Neuronal stem cell (in vitro differentiated cells): Measurements from ENCODE around the gene RAB11FIP3.

Experiments
- DNase-seq: peaks from one replicate; pipeline ENCODE4 v3.0.0-alpha.2; 2013; ENCODE audit warnings: low spot score
- H2AFZ ChIP-seq: one replicate; pipeline ENCODE4 v1.6.1; 2013; ENCODE audit warnings: mild to moderate bottlenecking, low read length, inconsistent platforms
- H2AK5ac ChIP-seq: 2 replicates; pipeline ENCODE4 v1.6.1; 2013; ENCODE audit warnings: low read depth, mild to moderate bottlenecking, inconsistent platforms, low read length, moderate library complexity, mixed read lengths
- H2BK120ac ChIP-seq: 2 replicates; pipeline ENCODE4 v1.6.1; 2013; ENCODE audit warnings: low read depth, mild to moderate bottlenecking, inconsistent platforms, low read length, moderate library complexity, mixed read lengths
- H2BK12ac ChIP-seq: one replicate; pipeline ENCODE4 v1.6.1; 2013; ENCODE audit warnings: low read length, inconsistent platforms
- H2BK15ac ChIP-seq: 2 replicates; pipeline ENCODE4 v1.6.1; 2013; ENCODE audit warnings: mild to moderate bottlenecking, low read length, inconsistent platforms, mixed read lengths
- H2BK5ac ChIP-seq: one replicate; pipeline ENCODE4 v1.6.1; 2013; ENCODE audit warnings: inconsistent platforms, mild to moderate bottlenecking, low read length, moderate library complexity
- H3K14ac ChIP-seq: one replicate; pipeline ENCODE4 v1.6.1; 2013; ENCODE audit warnings: low read length, inconsistent platforms
- H3K18ac ChIP-seq: 2 replicates; pipeline ENCODE4 v1.6.1; 2013; ENCODE audit warnings: low read length, inconsistent platforms
- H3K23ac ChIP-seq: 2 replicates; pipeline ENCODE4 v1.6.1; 2013; ENCODE audit warnings: low read depth, mild to moderate bottlenecking, mixed read lengths, low read length, inconsistent platforms; ENCODE audit not compliant: poor library complexity
- H3K27ac ChIP-seq: replicated peaks from 3 replicates; pipeline ENCODE4 v1.5.1; 2013; ENCODE audit warnings: low read length, inconsistent platforms
- H3K27me3 ChIP-seq, 3 experiments: 2 replicates each; pipeline ENCODE4 v1.6.1; 2013; ENCODE audit warnings: low read length in 3 of 3, mild to moderate bottlenecking in 2 of 3, inconsistent platforms in 1 of 3, low read depth in 1 of 3, mixed read lengths in 1 of 3, moderate library complexity in 1 of 3; ENCODE audit not compliant: control insufficient read depth in 3 of 3, insufficient read depth in 3 of 3
- H3K36me3 ChIP-seq, 2 donors: replicated peaks in 1 of 2; 2 replicates each; pipeline ENCODE4 v1.6.1; 2013; ENCODE audit warnings: low read length in 2 of 2; ENCODE audit not compliant: control insufficient read depth in 2 of 2, insufficient read depth in 2 of 2
- H3K4ac ChIP-seq: 2 replicates; pipeline ENCODE4 v1.6.1; 2013; ENCODE audit warnings: inconsistent platforms, mild to moderate bottlenecking, low read length, moderate library complexity
- H3K4me1 ChIP-seq, 2 donors: 1 replicate in 1 of 2; 2 replicates in 1 of 2; pipeline ENCODE4 v1.6.1; 2013; ENCODE audit warnings: low read length in 2 of 2, low read depth in 1 of 2; ENCODE audit not compliant: control insufficient read depth in 2 of 2, insufficient read depth in 1 of 2
- H3K4me2 ChIP-seq: one replicate; pipeline ENCODE4 v1.6.1; 2013; ENCODE audit warnings: mild to moderate bottlenecking, low read length, inconsistent platforms; ENCODE audit not compliant: insufficient read depth, poor library complexity, severe bottlenecking
- H3K4me3 ChIP-seq, 2 donors: 2 replicates each; pipeline ENCODE4 v1.5.1; 2013; ENCODE audit warnings: low read length in 2 of 2, mild to moderate bottlenecking in 2 of 2, inconsistent platforms in 1 of 2, moderate library complexity in 1 of 2
- H3K79me1 ChIP-seq: one replicate; pipeline ENCODE4 v1.6.1; 2013; ENCODE audit warnings: low read depth, mild to moderate bottlenecking, inconsistent platforms, low read length, moderate library complexity
- H3K9ac ChIP-seq: one replicate; pipeline ENCODE4 v1.6.1; 2013; ENCODE audit warnings: mild to moderate bottlenecking, low read depth, low read length, inconsistent platforms; ENCODE audit not compliant: poor library complexity
- H3K9me3 ChIP-seq, 2 donors: replicated peaks in 1 of 2; 2 replicates each; pipeline versions ENCODE3 to v1.6.1; 2013; ENCODE audit warnings: low read length in 2 of 2, mild to moderate bottlenecking in 2 of 2, inconsistent platforms in 1 of 2, low read depth in 1 of 2, mixed read lengths in 1 of 2, moderate library complexity in 1 of 2; ENCODE audit not compliant: control insufficient read depth in 2 of 2, insufficient read depth in 1 of 2
- H4K8ac ChIP-seq: one replicate; pipeline ENCODE4 v1.6.1; 2013; ENCODE audit warnings: low read depth, mild to moderate bottlenecking, inconsistent platforms, low read length, moderate library complexity
- H4K91ac ChIP-seq: one replicate; pipeline ENCODE4 v1.6.1; 2013; ENCODE audit warnings: low read length, low read depth, mild to moderate bottlenecking, inconsistent platforms; ENCODE audit not compliant: poor library complexity
- WGBS, 2 donors: extraction: QIAGEN DNeasy Blood & Tissue Kit; methylation state at CpG; one replicate each; pipeline ENCODE4 v1.1.7; 2013; ENCODE audit warnings: missing lambda C conversion rate in 2 of 2, mixed read lengths in 1 of 2; ENCODE audit not compliant: insufficient read length in 2 of 2, insufficient replicate concordance in 1 of 2; ENCODE audit errors: extremely low coverage in 2 of 2; 5-methylcytosine and 5-hydroxymethylcytosine counted together

The RAB11FIP3 gene

GRCh38 chr16:459761-460160 is 34.3 kb downstream of the RAB11FIP3 start:
- no peak overlapping the region for H2BK5ac ChIP-seq
- no peak overlapping the region for H2BK15ac ChIP-seq
- H3K14ac ChIP-seq = no peak overlapping the region
- H4K8ac ChIP-seq = no peak overlapping the region
- H3K4ac ChIP-seq = no peak overlapping the region
- H3K27me3 ChIP-seq = no peaks in the 10 kb centered on the region
- peaks cover 7 to 8% of the 10 kb centered on the region in 2 donors for H3K4me1 ChIP-seq
- no peak overlapping the region for H3K4me2 ChIP-seq
- WGBS, 2 donors = no CpG with 5 or more reads among the region's 7 CpGs
- no peak overlapping the region for H2BK120ac ChIP-seq
- H3K9me3 ChIP-seq = no peaks in the 10 kb centered on the region
- DNase-seq = no peak
- peaks cover 11 to 49% of the 10 kb centered on the region in 2 donors for H3K36me3 ChIP-seq
- no peak overlapping the region for H3K27ac ChIP-seq
- H3K4me3 ChIP-seq = no peak overlapping the region
- no peak overlapping the region for H4K91ac ChIP-seq
- no peak overlapping the region for H2AK5ac ChIP-seq
- H3K23ac ChIP-seq = no peak overlapping the region
- H3K9ac ChIP-seq = no peak overlapping the region
- peaks cover 11% of the 10 kb centered on the region for H3K79me1 ChIP-seq
- no peak overlapping the region for H2BK12ac ChIP-seq
- H3K18ac ChIP-seq = no peak overlapping the region
- no peak overlapping the region for H2AFZ ChIP-seq

GRCh38 chr16:460787-461186 is 35.3 kb downstream of the RAB11FIP3 start:
- Histone ChIP-seq H2AK5ac (no peak overlapping the region), H3K27me3 (no peaks in the 10 kb centered on the region), H4K8ac (no peak overlapping the region), H2BK120ac (no peak overlapping the region), H3K14ac (no peak overlapping the region), H4K91ac (no peak overlapping the region), H2BK5ac (no peak overlapping the region), H2AFZ (no peak overlapping the region), H3K9me3 (no peaks in the 10 kb centered on the region), H3K4me2 (no peak overlapping the region), H3K79me1 (peaks cover 10% of the 10 kb centered on the region), H3K9ac (peak overlapping the region; percentile 61), H3K4ac (no peak overlapping the region), H3K4me3 (peak overlapping the region in 1 of 2 donors; percentile 37), H3K4me1 (peaks cover 7 to 8% of the 10 kb centered on the region in 2 donors), H3K36me3 (peaks cover 11 to 49% of the 10 kb centered on the region in 2 donors), H3K18ac (peak overlapping the region; percentile 45), H2BK15ac (no peak overlapping the region), H2BK12ac (no peak overlapping the region), H3K23ac (peak overlapping the region; percentile 29), H3K27ac (no peak overlapping the region)
- no peak for DNase-seq
- WGBS, 2 donors = no CpG with 5 or more reads among the region's 20 CpGs

GRCh38 chr16:463071-463470 is 37.6 kb downstream of the RAB11FIP3 start:
- no peak overlapping the region for H2BK15ac ChIP-seq
- H2AFZ ChIP-seq = no peak overlapping the region
- no peaks in the 10 kb centered on the region for H3K27me3 ChIP-seq
- H2BK12ac ChIP-seq = no peak overlapping the region
- H3K23ac ChIP-seq = peak overlapping the region; percentile 65
- H2BK120ac ChIP-seq = no peak overlapping the region
- H2BK5ac ChIP-seq = no peak overlapping the region
- H4K91ac ChIP-seq = no peak overlapping the region
- H4K8ac ChIP-seq = no peak overlapping the region
- no peak overlapping the region for H3K4ac ChIP-seq
- peaks cover 11 to 51% of the 10 kb centered on the region in 2 donors for H3K36me3 ChIP-seq
- no peaks in the 10 kb centered on the region for H3K9me3 ChIP-seq
- no peak overlapping the region for H3K18ac ChIP-seq
- H2AK5ac ChIP-seq = no peak overlapping the region
- no peak overlapping the region for H3K4me2 ChIP-seq
- peaks cover 22% of the 10 kb centered on the region for H3K79me1 ChIP-seq
- WGBS, 2 donors = no CpG with 5 or more reads among the region's 11 CpGs
- no peak overlapping the region for H3K14ac ChIP-seq
- H3K4me3 ChIP-seq = no peak overlapping the region
- peaks cover 5% of the 10 kb centered on the region in 2 donors for H3K4me1 ChIP-seq
- no peak overlapping the region for H3K27ac ChIP-seq
- H3K9ac ChIP-seq = no peak overlapping the region
- DNase-seq = no peak

GRCh38 chr16:466651-467050 is 41.2 kb downstream of the RAB11FIP3 start:
- Histone ChIP-seq H3K79me1 (peaks cover 23% of the 10 kb centered on the region), H3K4me3 (no peak overlapping the region), H2BK120ac (peak overlapping the region; percentile 9), H2AK5ac (no peak overlapping the region), H3K18ac (peak overlapping the region; percentile 2), H3K27me3 (no peaks in the 10 kb centered on the region), H3K14ac (no peak overlapping the region), H2AFZ (no peak overlapping the region), H3K27ac (no peak overlapping the region), H3K23ac (peak overlapping the region; percentile 92), H3K36me3 (peaks cover 7 to 40% of the 10 kb centered on the region in 2 donors), H3K4ac (no peak overlapping the region), H2BK15ac (no peak overlapping the region), H4K8ac (no peak overlapping the region), H4K91ac (no peak overlapping the region), H3K4me2 (no peak overlapping the region), H2BK5ac (no peak overlapping the region), H2BK12ac (no peak overlapping the region), H3K9me3 (no peaks in the 10 kb centered on the region), H3K9ac (peak overlapping the region; percentile 72), H3K4me1 (peaks cover 11 to 21% of the 10 kb centered on the region in 2 donors)
- DNase-seq = no peak
- WGBS, 2 donors = no CpG with 5 or more reads among the region's 13 CpGs
